K562 (cell line): ENCODE data around the gene STIM1.

ENCODE experiments used
- ATF1 ChIP-seq, 2 experiments: fragments of 450-650 bp in 1 of 2; IDR thresholded peaks; 2 replicates each; pipeline ENCODE4 v1.6.1; 2016; ENCODE audit warnings: missing compliant biosample characterization in 1 of 2, missing genetic modification characterization in 1 of 2
- BRCA1 ChIP-seq, 2 experiments: fragments of 450-650 bp in 1 of 2; sonication (generic) in 1 of 2; formaldehyde crosslinking in 1 of 2; IDR thresholded peaks; 2 replicates each; pipeline versions ENCODE4 v1.5.0 to v1.6.1; 2017 to 2020; ENCODE audit warnings: mild to moderate bottlenecking in 1 of 2, missing genetic modification reagents in 1 of 2
- CREB1 ChIP-seq, 2 experiments: sonication (generic) in 1 of 2; formaldehyde crosslinking in 1 of 2; IDR thresholded peaks; 2 replicates each; pipeline versions ENCODE4 v1.6.1 to v1.8.0; 2012 to 2022; ENCODE audit warnings: inconsistent platforms in 1 of 2, mild to moderate bottlenecking in 1 of 2, missing genetic modification reagents in 1 of 2, moderate library complexity in 1 of 2
- EGR1 ChIP-seq: fragments of 450-650 bp; conservative IDR thresholded peaks from 2 replicates; pipeline ENCODE4 v1.6.1; 2017; ENCODE audit warnings: mild to moderate bottlenecking
- MIER1 ChIP-seq: fragments of 450-650 bp; IDR thresholded peaks from 2 replicates; pipeline ENCODE4 v1.6.1; 2016; ENCODE audit warnings: antibody characterized with exemption, mild to moderate bottlenecking, low read depth
- MTA3 ChIP-seq: fragments of 450-650 bp; formaldehyde crosslinking; IDR thresholded peaks from 2 replicates; pipeline ENCODE4 v1.6.1; 2017; ENCODE audit warnings: mild to moderate bottlenecking, borderline replicate concordance
- NCOA2 ChIP-seq, 2 experiments: fragments of 450-650 bp; IDR thresholded peaks; 2 replicates each; pipeline ENCODE4 v1.6.1; 2018; ENCODE audit warnings: mild to moderate bottlenecking in 2 of 2, moderate library complexity in 1 of 2; ENCODE audit not compliant: partially characterized antibody in 2 of 2
- POLR2A ChIP-seq: fragments of 450-650 bp; conservative IDR thresholded peaks from 2 replicates; pipeline ENCODE4 v1.6.1; 2016
- ZFP36 ChIP-seq: fragments of 150-350 bp; IDR thresholded peaks from 2 replicates; pipeline ENCODE4 v1.6.1; 2018; ENCODE audit warnings: low read length, low read depth; ENCODE audit not compliant: partially characterized antibody
- ZSCAN29 ChIP-seq: fragments of 450-650 bp; IDR thresholded peaks from 2 replicates; pipeline ENCODE4 v1.6.1; 2017
- TF ChIP-seq, protein P1 (sequence below), 3 experiments: IDR thresholded peaks in 2 of 3; conservative IDR thresholded peaks in 1 of 3; 2 replicates each; pipeline ENCODE4 v1.5.1; 2011 to 2012; ENCODE audit warnings: low read length in 3 of 3, mild to moderate bottlenecking in 3 of 3, control low read depth in 2 of 3, improper control_type of control experiment in 1 of 3, inconsistent platforms in 1 of 3, low read depth in 1 of 3, mixed read lengths in 1 of 3, moderate library complexity in 1 of 3; ENCODE audit not compliant: insufficient read depth in 2 of 3
- TF ChIP-seq, protein P2 (sequence below): sonication (generic); formaldehyde crosslinking; IDR thresholded peaks from 2 replicates; pipeline ENCODE4 v1.8.1; 2023; ENCODE audit warnings: mild to moderate bottlenecking, missing genetic modification reagents
- TF ChIP-seq, protein P3 (sequence below): fragments of 250-450 bp; sonication (Bioruptor Pico); IDR thresholded peaks from 2 replicates; pipeline ENCODE4 v1.5.0; 2020; ENCODE audit warnings: mild to moderate bottlenecking, borderline replicate concordance

- TF ChIP-seq, protein P1, sequence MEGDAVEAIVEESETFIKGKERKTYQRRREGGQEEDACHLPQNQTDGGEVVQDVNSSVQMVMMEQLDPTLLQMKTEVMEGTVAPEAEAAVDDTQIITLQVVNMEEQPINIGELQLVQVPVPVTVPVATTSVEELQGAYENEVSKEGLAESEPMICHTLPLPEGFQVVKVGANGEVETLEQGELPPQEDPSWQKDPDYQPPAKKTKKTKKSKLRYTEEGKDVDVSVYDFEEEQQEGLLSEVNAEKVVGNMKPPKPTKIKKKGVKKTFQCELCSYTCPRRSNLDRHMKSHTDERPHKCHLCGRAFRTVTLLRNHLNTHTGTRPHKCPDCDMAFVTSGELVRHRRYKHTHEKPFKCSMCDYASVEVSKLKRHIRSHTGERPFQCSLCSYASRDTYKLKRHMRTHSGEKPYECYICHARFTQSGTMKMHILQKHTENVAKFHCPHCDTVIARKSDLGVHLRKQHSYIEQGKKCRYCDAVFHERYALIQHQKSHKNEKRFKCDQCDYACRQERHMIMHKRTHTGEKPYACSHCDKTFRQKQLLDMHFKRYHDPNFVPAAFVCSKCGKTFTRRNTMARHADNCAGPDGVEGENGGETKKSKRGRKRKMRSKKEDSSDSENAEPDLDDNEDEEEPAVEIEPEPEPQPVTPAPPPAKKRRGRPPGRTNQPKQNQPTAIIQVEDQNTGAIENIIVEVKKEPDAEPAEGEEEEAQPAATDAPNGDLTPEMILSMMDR (IDR thresholded peaks at IDR 0.05 in 2 of 3, conservative IDR thresholded peaks at IDR 0.05 in 1 of 3; ENCODE audit: insufficient read depth in 2 of 3, low read depth in 1 of 3, low read length in 3 of 3), result no peak
- TF ChIP-seq NCOA2 (IDR thresholded peaks at IDR 0.05; ENCODE audit: partially characterized antibody in 2 of 2) (no peak), CREB1 (IDR thresholded peaks at IDR 0.05) (no peak), CREB1 (CRISPR knock-in tag; IDR thresholded peaks at IDR 0.05) (no peak), BRCA1 (IDR thresholded peaks at IDR 0.05) (no peak), BRCA1 (CRISPR knock-in tag; IDR thresholded peaks at IDR 0.05) (no peak), ZFP36 (no peak), POLR2A (no peak), MTA3 (no peak), ZSCAN29 (no peak), MIER1 (no peak), EGR1 (no peak), ATF1 (CRISPR knock-in tag; IDR thresholded peaks at IDR 0.05) (no peak), ATF1 (tag; IDR thresholded peaks at IDR 0.05) (no peak)
- TF ChIP-seq, protein P2, sequence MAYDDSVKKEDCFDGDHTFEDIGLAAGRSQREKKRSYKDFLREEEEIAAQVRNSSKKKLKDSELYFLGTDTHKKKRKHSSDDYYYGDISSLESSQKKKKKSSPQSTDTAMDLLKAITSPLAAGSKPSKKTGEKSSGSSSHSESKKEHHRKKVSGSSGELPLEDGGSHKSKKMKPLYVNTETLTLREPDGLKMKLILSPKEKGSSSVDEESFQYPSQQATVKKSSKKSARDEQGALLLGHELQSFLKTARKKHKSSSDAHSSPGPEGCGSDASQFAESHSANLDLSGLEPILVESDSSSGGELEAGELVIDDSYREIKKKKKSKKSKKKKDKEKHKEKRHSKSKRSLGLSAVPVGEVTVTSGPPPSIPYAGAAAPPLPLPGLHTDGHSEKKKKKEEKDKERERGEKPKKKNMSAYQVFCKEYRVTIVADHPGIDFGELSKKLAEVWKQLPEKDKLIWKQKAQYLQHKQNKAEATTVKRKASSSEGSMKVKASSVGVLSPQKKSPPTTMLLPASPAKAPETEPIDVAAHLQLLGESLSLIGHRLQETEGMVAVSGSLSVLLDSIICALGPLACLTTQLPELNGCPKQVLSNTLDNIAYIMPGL, result no peak
- TF ChIP-seq, protein P3, sequence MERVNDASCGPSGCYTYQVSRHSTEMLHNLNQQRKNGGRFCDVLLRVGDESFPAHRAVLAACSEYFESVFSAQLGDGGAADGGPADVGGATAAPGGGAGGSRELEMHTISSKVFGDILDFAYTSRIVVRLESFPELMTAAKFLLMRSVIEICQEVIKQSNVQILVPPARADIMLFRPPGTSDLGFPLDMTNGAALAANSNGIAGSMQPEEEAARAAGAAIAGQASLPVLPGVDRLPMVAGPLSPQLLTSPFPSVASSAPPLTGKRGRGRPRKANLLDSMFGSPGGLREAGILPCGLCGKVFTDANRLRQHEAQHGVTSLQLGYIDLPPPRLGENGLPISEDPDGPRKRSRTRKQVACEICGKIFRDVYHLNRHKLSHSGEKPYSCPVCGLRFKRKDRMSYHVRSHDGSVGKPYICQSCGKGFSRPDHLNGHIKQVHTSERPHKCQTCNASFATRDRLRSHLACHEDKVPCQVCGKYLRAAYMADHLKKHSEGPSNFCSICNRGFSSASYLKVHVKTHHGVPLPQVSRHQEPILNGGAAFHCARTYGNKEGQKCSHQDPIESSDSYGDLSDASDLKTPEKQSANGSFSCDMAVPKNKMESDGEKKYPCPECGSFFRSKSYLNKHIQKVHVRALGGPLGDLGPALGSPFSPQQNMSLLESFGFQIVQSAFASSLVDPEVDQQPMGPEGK (CRISPR knock-in tag), result no peak
Measured at GRCh38 chr11:4134806-4135205, 279.3 kb downstream of the STIM1 start.
